ENCODE results near the gene FAM209B.
"Not testable (repeated sequence)": the region's sequence is repeated elsewhere in the genome, so short reads cannot be mapped to it uniquely, and the experiment has no call there.

The FAM209B gene

DNA sequence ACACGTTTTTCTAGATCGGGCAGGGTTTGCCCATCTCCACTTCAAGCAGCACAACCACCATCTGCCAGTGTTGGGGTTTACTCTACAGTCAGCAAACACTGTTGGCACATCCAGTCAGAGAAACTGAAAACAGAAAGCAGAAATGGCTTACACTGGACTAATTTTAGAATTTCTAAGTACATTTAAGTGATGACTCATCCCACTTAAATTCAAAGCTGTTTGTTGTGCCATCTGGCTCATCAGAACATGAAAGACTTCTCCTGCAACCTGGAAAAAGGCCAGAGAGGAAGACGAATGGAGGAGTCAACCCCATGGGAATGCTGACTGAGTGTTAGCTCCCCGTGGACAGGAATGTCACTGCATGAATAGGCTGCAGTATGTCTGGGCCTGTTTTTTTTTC is 21.8 kb downstream of the FAM209B start:
- in situ Hi-C loops (cut with HindIII; ENCODE audit: low pct_unique_long_range_greater_than_20kb, low sequenced_read_pairs): no loop called here

DNA sequence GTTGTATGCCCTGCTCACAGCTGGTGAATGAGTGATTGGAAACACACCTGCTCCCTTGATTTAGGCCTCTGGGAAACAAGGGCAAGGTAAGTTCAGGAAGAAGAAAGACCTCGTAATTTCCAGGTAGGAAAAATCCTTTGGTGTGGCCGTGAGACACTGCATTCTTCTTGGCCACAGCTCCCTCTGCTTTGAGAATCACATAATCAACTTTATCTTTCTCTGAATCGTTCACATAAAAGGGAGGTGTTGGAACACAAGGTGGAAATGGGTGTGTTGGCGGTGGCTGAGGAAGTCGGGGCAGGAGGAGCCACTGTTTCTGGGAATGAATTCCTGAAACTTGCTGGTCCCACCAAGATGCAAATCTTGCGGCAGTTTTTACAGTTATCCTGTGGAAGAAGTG is 25.9 kb downstream of the FAM209B start:
- no peak for DNase-seq (ENCODE audit: low read depth in 1 of 2, low spot score in 1 of 2)
- in situ Hi-C loops (cut with HindIII; ENCODE audit: low pct_unique_long_range_greater_than_20kb, low sequenced_read_pairs): no loop called here
- no peak for TF ChIP-seq JUND (IDR thresholded peaks at IDR 0.05; ENCODE audit: low read depth)

More for the DNA sequence above, 21.8 kb downstream of the FAM209B start:
- peak; percentile 42 to 74 for DNase-seq (ENCODE audit: low read depth in 1 of 2, low spot score in 1 of 2)
- TF ChIP-seq JUND (IDR thresholded peaks at IDR 0.05; ENCODE audit: low read depth): no peak

DNA sequence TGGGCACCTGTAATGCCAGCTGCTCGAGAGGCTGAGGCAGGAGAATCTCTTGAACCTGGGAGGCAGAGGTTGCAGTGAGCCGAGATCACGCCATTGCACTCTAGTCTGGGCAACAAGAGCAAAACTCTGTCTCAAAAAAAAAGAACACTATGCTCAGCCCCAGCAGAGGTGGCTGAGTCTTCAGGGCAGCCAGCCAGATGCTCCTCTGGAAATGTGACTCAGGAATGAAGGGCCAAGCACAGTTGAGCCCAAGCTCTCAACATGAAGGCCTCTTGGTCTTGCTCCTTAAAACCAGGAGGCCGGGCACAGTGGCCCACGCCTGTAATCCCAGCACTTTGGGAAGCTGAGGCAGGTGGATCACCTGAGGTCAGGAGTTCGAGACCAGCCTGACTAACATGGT is 31.5 kb downstream of the FAM209B start:
- in situ Hi-C loops (cut with HindIII; ENCODE audit: low pct_unique_long_range_greater_than_20kb, low sequenced_read_pairs); DNase-seq (ENCODE audit: low read depth in 1 of 2, low spot score in 1 of 2): not testable (repeated sequence)

DNA sequence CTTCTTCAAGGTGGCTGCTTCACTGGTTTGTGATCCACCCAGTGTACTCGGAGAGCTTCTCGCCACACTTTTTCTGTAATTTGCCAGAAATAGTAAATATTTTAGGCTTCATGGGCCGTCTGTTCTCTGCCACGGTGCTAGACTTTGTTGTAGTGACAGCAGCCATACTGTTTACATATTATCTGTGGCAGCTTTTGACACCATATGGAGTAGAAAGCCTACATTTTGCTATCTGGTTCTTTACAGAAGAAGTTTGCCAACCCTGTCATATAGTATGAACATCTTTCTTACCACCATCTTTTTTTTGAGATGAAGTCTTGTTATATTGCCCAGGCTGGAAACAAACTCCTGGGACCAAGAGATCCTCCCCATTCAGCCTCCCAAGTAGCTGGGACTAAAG is 32.5 kb downstream of the FAM209B start:
- DNase-seq (ENCODE audit: low read depth in 1 of 2, low spot score in 1 of 2): no peak
- TF ChIP-seq JUND (IDR thresholded peaks at IDR 0.05; ENCODE audit: low read depth): no peak
- in situ Hi-C loops (cut with HindIII; ENCODE audit: low pct_unique_long_range_greater_than_20kb, low sequenced_read_pairs): no loop called here

DNA sequence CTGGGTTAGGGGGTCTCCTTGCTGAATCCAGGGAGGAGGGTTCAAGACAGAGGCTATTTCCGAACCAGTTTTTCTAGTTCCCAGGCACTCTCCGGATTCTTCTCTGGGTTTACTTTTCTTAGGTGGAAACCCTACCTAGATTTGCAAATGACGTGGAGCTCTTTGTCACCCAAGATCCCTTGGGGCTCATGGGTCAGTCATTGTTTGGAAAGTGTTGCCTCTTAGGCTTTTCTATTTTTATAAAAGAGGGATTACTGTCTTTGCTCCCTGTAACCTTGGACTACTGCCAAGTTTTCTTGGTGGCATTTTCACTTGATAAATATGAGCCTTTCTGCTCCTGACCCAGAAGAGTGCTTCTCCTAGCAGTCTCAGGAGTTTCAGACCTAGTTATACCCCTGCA is 33.6 kb downstream of the FAM209B start:
- no peak for TF ChIP-seq JUND (IDR thresholded peaks at IDR 0.05; ENCODE audit: low read depth)
- in situ Hi-C loops (cut with HindIII; ENCODE audit: low pct_unique_long_range_greater_than_20kb, low sequenced_read_pairs): no loop called here
- DNase-seq (ENCODE audit: low read depth in 1 of 2, low spot score in 1 of 2): peak in 1 of 2 experiments; percentile 66

DNA sequence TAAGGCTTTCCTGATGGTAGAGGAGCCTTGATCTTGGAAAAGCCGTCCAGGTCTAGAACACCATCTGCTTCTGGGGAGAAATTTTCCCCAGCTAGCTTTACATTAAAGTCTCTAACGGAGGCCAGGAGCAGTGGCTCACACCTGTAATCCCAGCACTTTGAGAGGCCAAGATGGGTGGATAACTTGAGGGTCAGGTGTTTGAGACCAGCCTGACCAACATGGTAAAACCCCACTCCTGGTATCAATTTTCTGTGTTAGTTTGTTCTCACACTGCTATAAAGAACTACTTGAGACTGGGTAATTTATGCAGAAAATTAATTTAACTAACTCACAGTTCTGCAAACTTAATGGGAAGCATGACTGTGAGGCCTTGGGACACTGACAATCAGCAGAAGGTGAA is 37.8 kb downstream of the FAM209B start:
- no peak for DNase-seq (ENCODE audit: low read depth in 1 of 2, low spot score in 1 of 2)
- in situ Hi-C loops (cut with HindIII; ENCODE audit: low pct_unique_long_range_greater_than_20kb, low sequenced_read_pairs): no loop called here
- no peak for TF ChIP-seq JUND (IDR thresholded peaks at IDR 0.05; ENCODE audit: low read depth)

DNA sequence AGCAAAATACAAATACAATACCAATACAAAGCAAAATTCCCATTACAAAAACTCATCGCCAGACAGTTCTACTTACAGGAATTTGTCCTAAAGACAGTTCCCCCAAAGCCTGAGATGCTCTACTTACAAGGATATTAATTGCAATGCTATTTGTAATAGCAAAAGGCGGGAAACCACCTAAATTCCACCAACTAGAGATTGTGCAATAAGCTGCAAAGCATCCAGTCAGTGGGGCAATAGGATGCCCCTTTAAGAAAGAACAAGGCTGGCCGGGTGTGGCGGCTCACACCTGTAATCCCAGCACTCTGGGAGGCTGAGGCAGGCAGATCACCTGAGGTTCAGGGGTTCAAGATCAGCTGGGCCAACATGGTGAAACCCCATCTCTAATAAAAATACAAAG is 39.1 kb downstream of the FAM209B start:
- TF ChIP-seq JUND (IDR thresholded peaks at IDR 0.05; ENCODE audit: low read depth): no peak
- in situ Hi-C loops (cut with HindIII; ENCODE audit: low pct_unique_long_range_greater_than_20kb, low sequenced_read_pairs): no loop called here
- DNase-seq (ENCODE audit: low read depth in 1 of 2, low spot score in 1 of 2): no peak

DNA sequence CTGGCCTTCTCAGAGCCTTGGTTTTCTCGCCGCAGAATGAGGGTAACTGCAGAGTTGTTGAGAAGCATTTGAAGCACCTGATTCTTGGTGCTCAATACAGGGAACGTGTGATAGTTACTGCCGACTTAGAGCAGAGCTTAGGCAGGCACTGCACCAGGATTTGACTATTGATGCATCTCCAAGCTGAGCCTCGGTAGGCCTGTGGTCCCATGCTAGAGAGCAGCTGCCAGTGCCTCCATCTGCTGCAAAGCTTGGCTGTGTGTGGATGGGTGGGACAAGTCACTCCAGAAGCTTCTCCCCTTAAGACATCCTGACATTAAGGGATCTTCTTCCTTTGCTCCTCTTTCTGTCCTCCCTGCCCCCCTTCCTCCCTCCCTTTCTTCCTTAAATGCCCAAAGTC is 40.9 kb downstream of the FAM209B start:
- no peak for DNase-seq (ENCODE audit: low read depth in 1 of 2, low spot score in 1 of 2)
- in situ Hi-C loops (cut with HindIII; ENCODE audit: low pct_unique_long_range_greater_than_20kb, low sequenced_read_pairs): no loop called here
- no peak for TF ChIP-seq JUND (IDR thresholded peaks at IDR 0.05; ENCODE audit: low read depth)

DNA sequence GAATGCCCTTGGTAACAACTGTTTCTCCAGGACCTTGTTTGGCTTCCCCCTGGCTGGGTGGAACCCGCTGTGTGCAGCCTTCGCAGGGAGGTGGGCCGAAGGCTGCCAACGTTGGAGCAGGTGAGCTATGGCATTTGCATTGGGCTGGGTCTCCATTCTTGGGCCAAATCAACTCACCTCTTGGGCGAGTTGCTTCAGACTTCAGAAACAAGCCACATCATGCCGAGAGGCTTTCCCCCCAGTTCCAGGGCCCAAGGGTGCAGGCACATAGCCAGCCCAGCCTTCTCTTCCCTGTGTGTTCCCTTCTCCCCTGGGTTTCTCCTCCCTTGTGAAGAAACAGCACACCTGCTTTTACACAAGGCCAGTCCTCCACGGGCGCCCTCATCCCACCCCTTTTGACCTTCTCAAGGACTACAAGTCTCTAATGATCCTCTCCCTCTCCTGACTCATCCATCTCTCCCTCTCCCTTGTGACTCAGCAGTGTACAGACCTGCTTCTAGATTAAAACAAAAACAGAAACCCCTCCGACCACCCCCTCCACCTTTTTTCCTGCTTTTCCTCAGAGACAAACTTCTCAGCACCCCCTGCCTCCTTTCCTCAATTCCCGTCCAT is 41.6 kb downstream of the FAM209B start:
- TF ChIP-seq JUND (IDR thresholded peaks at IDR 0.05; ENCODE audit: low read depth): no peak
- DNase-seq (ENCODE audit: low read depth in 1 of 2, low spot score in 1 of 2): no peak
- in situ Hi-C loops (cut with HindIII; ENCODE audit: low pct_unique_long_range_greater_than_20kb, low sequenced_read_pairs): no loop called here

DNA sequence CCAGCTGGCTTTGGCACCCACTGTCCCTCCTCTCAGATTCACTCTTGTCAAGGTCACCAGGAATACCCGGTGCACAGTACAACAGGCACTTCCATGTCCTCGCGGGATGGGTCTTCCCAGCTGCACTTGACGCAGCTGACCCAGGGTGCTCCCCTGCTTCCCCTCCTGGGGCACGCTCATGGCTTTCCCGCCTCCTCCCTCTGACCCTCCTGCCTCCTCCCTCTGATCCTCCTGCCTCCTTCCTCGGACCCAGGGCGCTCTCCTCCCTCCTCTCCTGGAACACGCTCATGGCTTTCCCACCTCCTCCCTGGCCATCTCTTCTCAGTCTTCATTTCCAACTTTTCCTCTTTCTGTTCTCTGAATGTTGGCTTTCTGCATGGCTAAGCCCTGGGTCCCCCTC is 42.1 kb downstream of the FAM209B start:
- no peak for TF ChIP-seq JUND (IDR thresholded peaks at IDR 0.05; ENCODE audit: low read depth)
- no peak for DNase-seq (ENCODE audit: low read depth in 1 of 2, low spot score in 1 of 2)
- in situ Hi-C loops (cut with HindIII; ENCODE audit: low pct_unique_long_range_greater_than_20kb, low sequenced_read_pairs): no loop called here

DNA sequence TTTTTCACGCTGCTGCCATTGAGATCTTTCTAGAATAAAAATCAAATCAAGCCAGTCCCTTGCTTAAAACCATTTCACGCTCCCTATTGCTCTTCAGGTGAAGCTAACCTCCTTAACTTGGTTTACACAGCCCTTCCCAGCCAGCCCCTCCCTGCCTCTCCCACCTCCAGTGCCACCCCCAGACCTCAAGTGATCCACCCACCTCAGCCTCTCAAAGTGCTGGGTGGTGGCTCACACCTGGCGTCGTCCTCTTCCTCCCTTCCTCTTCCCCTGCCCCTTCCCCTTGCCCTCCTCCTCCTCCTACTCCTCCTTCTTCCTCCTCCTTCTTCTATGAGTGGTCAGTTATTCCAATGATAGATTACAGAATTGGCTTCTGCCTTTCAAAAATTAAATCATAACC is 42.9 kb downstream of the FAM209B start:
- in situ Hi-C loops (cut with HindIII; ENCODE audit: low pct_unique_long_range_greater_than_20kb, low sequenced_read_pairs): no loop called here
- no peak for DNase-seq (ENCODE audit: low read depth in 1 of 2, low spot score in 1 of 2)
- TF ChIP-seq JUND (IDR thresholded peaks at IDR 0.05; ENCODE audit: low read depth): no peak

DNA sequence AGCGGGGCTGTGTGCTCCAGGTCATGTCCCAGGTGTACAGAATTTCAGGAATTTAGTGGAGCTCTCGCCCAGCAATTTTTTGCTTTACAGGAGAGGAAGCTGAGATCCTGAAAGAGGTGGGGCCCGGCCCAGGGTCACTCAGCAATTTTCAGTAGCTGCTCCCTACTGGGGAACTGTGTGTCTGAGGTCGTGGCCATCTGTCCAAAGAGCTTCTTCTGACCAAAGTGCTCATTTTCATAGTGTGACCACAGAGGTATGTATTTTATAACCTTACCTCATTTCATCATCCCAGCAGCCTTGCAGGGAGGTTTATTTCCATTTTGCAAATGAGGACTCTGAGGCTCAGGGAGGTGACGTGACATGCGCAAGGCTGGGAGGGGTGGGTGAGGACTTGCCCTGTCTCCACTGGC is 46.3 kb downstream of the FAM209B start:
- in situ Hi-C loops (cut with HindIII; ENCODE audit: low pct_unique_long_range_greater_than_20kb, low sequenced_read_pairs): no loop called here
- no peak for TF ChIP-seq JUND (IDR thresholded peaks at IDR 0.05; ENCODE audit: low read depth)
- peak in 1 of 2 experiments; percentile 42 for DNase-seq (ENCODE audit: low read depth in 1 of 2, low spot score in 1 of 2)

DNA sequence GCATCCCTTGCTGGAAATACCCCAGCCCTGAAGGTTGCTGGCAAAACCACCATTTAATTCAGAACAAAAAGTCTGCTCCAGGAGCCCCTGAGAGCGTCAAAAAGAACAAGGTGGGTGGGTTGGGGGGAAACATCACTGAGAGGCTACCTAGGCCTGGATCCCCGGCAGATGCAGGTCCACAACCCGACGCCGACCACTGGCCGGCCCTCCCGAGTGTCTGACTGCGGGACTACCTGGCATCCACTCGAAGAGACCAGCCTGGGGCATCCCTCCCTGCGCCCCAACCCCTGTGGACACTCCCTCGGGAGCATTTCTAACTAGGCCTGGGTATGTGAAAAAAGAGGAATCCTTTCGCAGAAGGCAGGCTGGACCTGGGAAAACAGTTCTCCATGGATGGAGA is 47.2 kb downstream of the FAM209B start:
- DNase-seq (ENCODE audit: low read depth in 1 of 2, low spot score in 1 of 2): no peak
- TF ChIP-seq JUND (IDR thresholded peaks at IDR 0.05; ENCODE audit: low read depth): no peak
- in situ Hi-C loops (cut with HindIII; ENCODE audit: low pct_unique_long_range_greater_than_20kb, low sequenced_read_pairs): no loop called here

DNA sequence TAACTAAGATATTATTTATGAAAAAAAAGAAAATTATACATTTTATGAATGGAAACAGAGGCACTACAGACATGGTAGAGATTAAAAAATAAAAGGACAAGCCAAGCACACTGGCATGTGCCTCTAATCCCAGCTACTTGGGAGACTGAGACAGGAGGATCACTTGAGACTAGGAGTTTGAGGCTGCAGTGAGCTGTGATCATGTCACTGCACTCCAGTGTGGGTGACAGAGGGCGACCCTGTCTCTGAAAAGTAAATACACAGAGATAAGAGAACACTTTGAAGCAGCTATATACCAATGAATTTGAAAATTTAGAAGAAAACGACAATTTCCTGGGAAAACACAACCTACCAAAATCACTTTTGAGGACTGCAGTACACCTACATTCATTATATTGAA is 48.7 kb downstream of the FAM209B start:
- in situ Hi-C loops (cut with HindIII; ENCODE audit: low pct_unique_long_range_greater_than_20kb, low sequenced_read_pairs): no loop called here
- TF ChIP-seq JUND (IDR thresholded peaks at IDR 0.05; ENCODE audit: low read depth): no peak
- no peak for DNase-seq (ENCODE audit: low read depth in 1 of 2, low spot score in 1 of 2)

All from T47D (cell line).